Effector memory CD8-positive, alpha-beta T cell (primary cell): ENCODE data around the gene ADI1.
A peak's percentile ranks its signal among the peaks of the same experiment; 100 is the strongest.

Experiments used
- ATAC-seq: fragments of 150-1000 bp; cut with Tn5 transposase; replicated peaks from 2 replicates; pipeline ENCODE4 v1.10.0; 2021; ENCODE audit warnings: mild to moderate bottlenecking, moderate library complexity
- DNase-seq, 3 experiments: peaks; one replicate each; pipeline ENCODE4 v3.0.0; 2021
- H3K27ac Mint-ChIP-seq, 2 donors: one replicate each; pipeline ENCODE4 v1.8.0; 2022; ENCODE audit warnings: mild to moderate bottlenecking in 2 of 2, mixed read lengths in 2 of 2, moderate library complexity in 2 of 2
- H3K27me3 Mint-ChIP-seq, 2 donors: one replicate each; pipeline ENCODE4 v1.8.0; 2022; ENCODE audit warnings: mixed read lengths in 2 of 2
- H3K36me3 Mint-ChIP-seq: one replicate; pipeline ENCODE4 v1.8.0; 2022; ENCODE audit warnings: mild to moderate bottlenecking, moderate library complexity, mixed read lengths; ENCODE audit not compliant: insufficient read depth
- H3K4me1 Mint-ChIP-seq, 2 donors: one replicate each; pipeline ENCODE4 v1.8.0; 2022; ENCODE audit warnings: low read depth in 2 of 2, mixed read lengths in 2 of 2
- H3K4me3 Mint-ChIP-seq, 2 donors: one replicate each; pipeline ENCODE4 v1.8.0; 2022; ENCODE audit warnings: mild to moderate bottlenecking in 2 of 2, mixed read lengths in 2 of 2, moderate library complexity in 2 of 2
- H3K9me3 Mint-ChIP-seq, 2 donors: one replicate each; pipeline ENCODE4 v1.8.0; 2022; ENCODE audit warnings: mixed read lengths in 2 of 2
- total RNA-seq, 9 experiments: gene quantifications; one replicate each; lab custom pipeline; 2026; lab: John Stamatoyannopoulos, UW

ADI1 gene, protein sequence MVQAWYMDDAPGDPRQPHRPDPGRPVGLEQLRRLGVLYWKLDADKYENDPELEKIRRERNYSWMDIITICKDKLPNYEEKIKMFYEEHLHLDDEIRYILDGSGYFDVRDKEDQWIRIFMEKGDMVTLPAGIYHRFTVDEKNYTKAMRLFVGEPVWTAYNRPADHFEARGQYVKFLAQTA
- total RNA-seq: 15.0 to 37.6 (median 27.1) reads per million in 9 experiments

DNA sequence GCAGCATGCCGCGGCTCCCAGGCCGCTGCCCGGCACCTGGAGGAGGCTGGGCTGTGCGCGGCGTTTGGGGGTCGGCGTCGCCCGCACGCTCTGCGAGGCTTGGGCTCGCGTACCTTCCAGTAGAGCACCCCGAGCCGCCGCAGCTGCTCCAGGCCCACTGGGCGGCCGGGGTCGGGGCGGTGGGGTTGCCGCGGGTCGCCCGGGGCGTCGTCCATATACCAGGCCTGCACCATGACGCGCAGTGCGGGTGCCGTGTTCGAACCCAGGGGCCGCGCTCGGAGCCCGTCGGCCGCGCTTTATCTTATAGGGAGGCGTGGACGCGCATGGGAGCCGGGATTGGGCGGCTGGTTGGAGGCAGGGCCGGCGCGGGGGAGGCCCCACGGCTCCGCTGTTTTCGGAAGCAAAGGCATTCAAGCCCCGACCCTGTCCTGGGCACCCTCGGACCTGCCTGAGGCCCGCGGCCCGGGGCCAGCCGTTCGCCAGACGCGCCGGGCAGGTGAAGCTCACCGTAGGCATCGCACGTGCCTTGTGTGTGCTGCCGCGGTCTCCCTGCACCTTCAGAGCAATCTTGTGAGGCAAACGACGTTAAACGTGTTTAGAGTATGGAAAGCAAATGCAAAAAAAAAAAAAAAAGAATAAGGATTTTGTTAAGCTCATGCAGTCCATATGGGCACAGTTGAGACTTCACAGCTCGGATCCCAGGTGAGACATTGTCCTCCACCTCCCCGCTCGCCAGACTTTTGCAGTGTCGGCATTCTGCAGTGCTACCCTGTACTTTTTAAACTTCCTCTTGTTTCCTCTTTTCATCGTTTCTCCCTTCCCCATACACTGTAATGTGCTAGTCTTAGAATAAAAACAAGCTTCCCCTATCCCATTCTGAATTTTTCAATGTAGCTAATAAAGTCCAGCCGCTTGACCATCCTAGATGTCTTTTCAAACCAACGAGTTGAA lies at the start of gene ADI1:
ADI1 (minus strand) TSS at position 277 of the 951 bp plus-strand sequence; CDS start at position 233, 44 bp downstream.
- H3K4me3 Mint-ChIP-seq: peak within 1 kb of the TSS; percentile 89 to 90
- H3K4me1 Mint-ChIP-seq: peaks cover 19 to 22% of the 10 kb centered on the region in 2 donors
- no peaks in the 10 kb centered on the region for H3K9me3 Mint-ChIP-seq
- H3K27ac Mint-ChIP-seq: peak within 1 kb of the TSS; percentile 95 to 96
- ATAC-seq: peak; percentile 58
- DNase-seq: peak; percentile 65
- H3K36me3 Mint-ChIP-seq: peaks cover 28% of the 10 kb centered on the region
- no peaks in the 10 kb centered on the region for H3K27me3 Mint-ChIP-seq

DNA sequence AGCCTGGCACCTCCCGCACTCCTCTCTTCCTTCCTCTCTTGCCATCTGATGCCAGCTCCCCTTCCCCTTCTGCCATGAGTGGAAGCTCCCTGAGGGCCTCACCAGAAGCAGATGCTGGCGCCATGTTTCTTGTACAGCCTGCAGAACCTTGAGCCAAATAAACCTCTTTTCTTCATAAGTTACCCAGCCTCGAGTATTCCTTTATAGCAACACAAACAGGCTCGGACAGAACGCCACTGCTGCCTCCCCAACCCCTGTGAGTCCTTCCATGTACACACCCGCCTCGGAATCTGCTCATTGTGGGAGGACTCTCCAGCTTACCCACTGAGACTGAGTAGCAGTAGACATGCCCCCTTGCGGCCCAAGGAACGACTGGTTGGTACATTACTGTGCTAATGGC lies 47.5 kb upstream of the ADI1 start:
- no peak overlapping the region for H3K4me3 Mint-ChIP-seq
- no peaks in the 10 kb centered on the region for H3K36me3 Mint-ChIP-seq
- no peaks in the 10 kb centered on the region for H3K4me1 Mint-ChIP-seq
- H3K9me3 Mint-ChIP-seq: no peaks in the 10 kb centered on the region
- H3K27me3 Mint-ChIP-seq: no peaks in the 10 kb centered on the region
- DNase-seq (no peak), ATAC-seq (no peak)
- no peak overlapping the region for H3K27ac Mint-ChIP-seq

DNA sequence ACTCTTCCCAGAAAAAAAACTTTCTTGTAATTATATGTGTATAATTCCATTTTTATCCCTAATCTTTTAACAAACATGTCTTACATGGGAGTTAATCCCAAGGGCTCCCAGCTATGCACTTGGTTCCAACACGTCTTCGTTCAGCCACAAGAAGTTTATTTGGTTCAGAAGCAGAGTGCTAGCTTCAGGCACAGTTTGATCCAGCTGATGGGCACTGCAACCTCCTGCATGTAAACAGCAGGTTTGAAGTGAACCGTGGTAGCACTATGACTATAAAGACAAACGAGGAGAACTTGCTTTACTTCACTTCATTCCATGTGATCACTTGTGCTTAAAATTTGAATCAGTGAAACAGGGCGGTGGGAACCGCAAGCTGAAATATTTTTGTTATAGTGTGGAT lies 45.8 kb upstream of the ADI1 start:
- no peaks in the 10 kb centered on the region for H3K9me3 Mint-ChIP-seq
- no peak overlapping the region for H3K27ac Mint-ChIP-seq
- H3K27me3 Mint-ChIP-seq: no peaks in the 10 kb centered on the region
- H3K4me1 Mint-ChIP-seq: no peaks in the 10 kb centered on the region
- no peak for DNase-seq
- H3K4me3 Mint-ChIP-seq: no peak overlapping the region
- ATAC-seq: no peak
- H3K36me3 Mint-ChIP-seq: no peaks in the 10 kb centered on the region

DNA sequence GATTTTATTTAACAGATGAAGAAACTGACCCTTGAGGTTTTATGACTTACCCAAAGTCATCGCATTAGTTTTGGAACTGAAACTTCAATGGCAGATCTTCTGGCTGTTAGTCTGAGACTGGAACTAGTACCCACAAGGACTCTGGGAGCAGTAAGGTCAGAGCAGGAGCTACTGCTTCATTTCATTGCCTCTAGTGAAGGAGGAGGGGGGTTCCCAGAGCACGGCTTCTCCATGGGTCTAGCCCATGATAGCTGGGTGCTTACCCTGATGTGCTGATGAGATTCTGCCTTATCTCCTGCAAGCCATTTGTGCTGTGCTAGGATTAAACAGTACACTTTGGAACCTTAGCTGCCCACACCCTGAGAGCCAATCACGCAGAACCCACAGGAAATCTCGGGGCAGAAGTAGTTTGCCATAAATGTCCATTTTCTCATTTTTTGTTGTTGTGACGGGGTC lies 44.2 kb upstream of the ADI1 start:
- Mint-ChIP-seq H3K4me1 (peaks cover 0 to 5% of the 10 kb centered on the region in 2 donors), H3K27me3 (no peaks in the 10 kb centered on the region), H3K9me3 (no peaks in the 10 kb centered on the region), H3K27ac (no peak overlapping the region), H3K36me3 (peaks cover 9% of the 10 kb centered on the region), H3K4me3 (no peak overlapping the region)
- DNase-seq (no peak), ATAC-seq (no peak)

DNA sequence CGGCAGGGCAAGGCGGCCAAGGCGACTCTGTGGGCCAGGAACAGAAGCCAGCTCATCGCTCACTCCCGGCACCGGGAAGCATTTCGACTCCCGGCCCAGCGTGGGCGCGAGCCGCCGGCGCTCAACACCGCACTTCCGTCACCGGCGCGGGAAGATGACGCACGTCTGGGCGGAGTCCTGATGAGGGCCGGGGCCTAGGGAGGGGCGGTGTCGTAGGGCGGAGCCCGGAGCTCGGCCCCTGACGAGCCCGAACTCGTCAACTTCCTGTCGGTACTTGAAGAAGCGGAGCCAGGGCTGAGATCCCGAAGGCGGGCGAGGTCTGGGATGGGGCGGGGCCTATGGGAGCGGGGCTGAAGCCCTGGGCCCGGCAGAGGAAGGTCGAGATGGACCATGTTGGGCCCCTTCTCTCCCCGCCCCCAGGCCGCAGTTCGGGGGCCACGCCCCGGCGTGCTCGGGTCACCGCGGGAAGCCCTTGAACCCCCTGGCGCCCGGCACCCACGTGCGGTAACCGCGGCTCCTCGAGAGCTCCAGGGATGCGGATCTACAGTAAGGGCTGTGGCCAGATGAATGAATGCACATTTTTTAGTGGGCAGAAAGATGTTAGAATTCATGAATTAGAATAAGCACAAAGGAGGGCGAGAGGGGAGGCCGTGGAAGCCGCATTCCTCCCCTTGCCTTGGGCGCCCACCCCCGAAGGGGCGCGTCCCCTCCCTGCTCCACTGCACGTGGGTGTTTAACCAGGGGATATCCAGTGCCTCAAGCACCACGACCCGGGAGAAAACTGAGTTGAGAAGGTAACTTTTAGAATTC lies 39.1 kb upstream of the ADI1 start, which contains the start of gene RNASEH1:
RNASEH1 (minus strand) TSS at position 129 of the 810 bp plus-strand sequence; CDS start at position 56, 73 bp downstream.
- peak within 1 kb of the TSS; percentile 96 to 98 for H3K27ac Mint-ChIP-seq
- peak; percentile 93 for ATAC-seq
- no peaks in the 10 kb centered on the region for H3K27me3 Mint-ChIP-seq
- peaks cover 3 to 15% of the 10 kb centered on the region in 2 donors for H3K4me1 Mint-ChIP-seq
- H3K9me3 Mint-ChIP-seq: no peaks in the 10 kb centered on the region
- DNase-seq: peak; percentile 99 to 100 (median 99)
- H3K36me3 Mint-ChIP-seq: peaks cover 40% of the 10 kb centered on the region
- H3K4me3 Mint-ChIP-seq: peak within 1 kb of the TSS; percentile 87 to 92

DNA sequence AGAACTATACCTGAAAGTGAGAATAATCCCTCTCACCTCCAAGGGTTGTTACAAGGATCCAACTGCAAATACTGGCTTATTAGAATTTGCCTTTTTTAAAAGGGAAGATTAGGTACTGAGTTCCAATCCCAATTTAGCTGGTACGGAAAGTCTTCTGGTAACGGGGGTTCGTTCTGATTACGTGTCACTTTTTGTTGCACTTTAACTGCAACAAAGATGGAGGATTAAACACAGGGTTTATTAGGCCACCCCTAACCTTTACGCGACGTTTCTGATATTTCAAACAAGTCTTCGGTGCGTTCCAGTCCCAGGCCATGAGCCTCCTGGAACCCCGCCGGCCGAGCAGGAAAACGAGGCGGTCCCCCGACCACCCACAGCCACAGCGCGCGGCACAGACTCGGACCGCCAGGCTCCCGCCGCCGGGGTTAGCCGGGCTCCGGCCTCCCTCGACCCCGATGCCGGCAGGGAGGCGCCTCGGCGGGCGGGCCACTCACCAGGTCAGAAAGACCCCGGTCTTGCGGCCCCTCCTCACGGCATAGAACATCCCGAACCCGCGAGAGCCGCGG lies 38.4 kb upstream of the ADI1 start:
- Mint-ChIP-seq H3K4me1 (peaks cover 3 to 15% of the 10 kb centered on the region in 2 donors), H3K4me3 (peak overlapping the region; percentile 87 to 92), H3K9me3 (no peaks in the 10 kb centered on the region), H3K27me3 (no peaks in the 10 kb centered on the region), H3K27ac (peak overlapping the region; percentile 96 to 98), H3K36me3 (peaks cover 44% of the 10 kb centered on the region)
- ATAC-seq: peak; percentile 22
- DNase-seq: no peak

DNA sequence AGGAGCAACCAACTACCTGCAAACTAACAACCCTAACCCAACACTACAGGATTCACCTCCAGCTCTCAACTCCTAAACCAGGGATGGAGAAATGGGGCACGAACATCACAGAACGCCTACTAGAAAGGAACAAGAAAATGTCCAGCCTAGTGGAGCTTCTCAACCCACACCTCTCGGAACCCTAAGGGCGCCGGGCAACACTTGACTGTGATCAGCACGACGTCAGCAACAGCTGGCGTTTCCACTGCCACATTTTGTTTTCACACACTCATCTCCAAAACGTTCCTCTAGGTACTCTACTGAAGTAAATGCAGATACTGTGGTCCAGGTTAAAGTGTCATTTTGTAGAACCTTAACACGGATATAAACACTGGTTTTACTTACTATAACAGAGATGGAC lies 34.6 kb upstream of the ADI1 start:
- DNase-seq: no peak
- Mint-ChIP-seq H3K4me1 (peaks cover 5 to 17% of the 10 kb centered on the region in 2 donors), H3K27ac (no peak overlapping the region), H3K9me3 (no peaks in the 10 kb centered on the region), H3K36me3 (peaks cover 73% of the 10 kb centered on the region), H3K4me3 (no peak overlapping the region), H3K27me3 (no peaks in the 10 kb centered on the region)
- ATAC-seq: no peak

DNA sequence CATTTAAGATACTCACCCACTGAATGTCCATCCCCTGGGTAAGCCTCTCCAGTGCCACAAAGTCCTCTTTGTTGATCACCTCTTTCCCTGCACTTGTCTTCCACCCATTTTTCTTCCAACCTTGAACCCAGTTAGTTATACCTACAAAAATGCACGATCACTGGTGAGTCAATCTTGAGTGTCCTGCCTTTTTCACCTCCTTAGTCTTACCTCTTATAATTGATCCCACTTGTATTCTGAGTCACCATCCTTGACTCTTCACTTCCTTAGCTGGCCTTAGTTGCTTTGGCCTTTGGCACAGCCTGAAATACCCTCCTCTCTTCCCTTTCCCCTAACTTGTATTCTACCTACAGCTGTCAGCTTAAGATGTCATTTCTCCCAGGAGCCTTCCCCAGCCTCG lies 28.6 kb upstream of the ADI1 start:
- H3K27me3 Mint-ChIP-seq: no peaks in the 10 kb centered on the region
- H3K9me3 Mint-ChIP-seq: no peaks in the 10 kb centered on the region
- H3K27ac Mint-ChIP-seq: peak overlapping the region in 1 of 2 donors; percentile 11
- DNase-seq (no peak), ATAC-seq (no peak)
- peaks cover 6 to 11% of the 10 kb centered on the region in 2 donors for H3K4me1 Mint-ChIP-seq
- H3K4me3 Mint-ChIP-seq: no peak overlapping the region
- peaks cover 92% of the 10 kb centered on the region for H3K36me3 Mint-ChIP-seq

DNA sequence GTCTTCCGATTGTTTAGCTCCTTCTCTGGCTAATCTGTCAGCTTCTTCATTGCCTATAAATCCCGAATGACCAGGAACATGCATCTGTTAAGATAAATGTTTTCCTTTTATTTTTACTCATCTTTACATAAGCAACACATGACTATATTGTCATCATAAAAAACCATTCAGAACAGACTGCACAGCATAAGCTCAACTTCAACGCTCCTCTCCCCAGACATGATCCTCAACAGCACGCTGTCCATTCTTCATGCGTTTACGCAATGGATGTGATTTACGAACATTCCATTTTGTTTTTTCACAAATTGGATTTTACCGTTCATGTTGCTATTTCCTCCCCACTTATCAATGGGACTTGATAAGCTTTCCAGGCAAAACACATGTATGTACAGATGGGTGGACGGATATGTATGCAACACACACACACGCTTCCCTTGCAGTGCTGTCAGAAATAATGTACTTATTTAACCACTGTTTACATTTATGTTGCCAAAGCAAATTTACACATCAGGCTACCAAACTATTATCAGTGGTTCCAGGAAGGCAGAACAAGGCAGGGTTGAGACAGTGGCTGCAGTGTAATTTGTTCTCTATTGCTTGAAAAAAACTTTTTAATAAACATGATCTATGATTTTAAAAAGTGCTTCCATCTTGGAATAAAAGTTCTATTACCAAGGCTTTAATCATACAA lies 26.6 kb upstream of the ADI1 start:
- DNase-seq (no peak), ATAC-seq (no peak)
- Mint-ChIP-seq H3K9me3 (no peaks in the 10 kb centered on the region), H3K4me3 (no peak overlapping the region), H3K36me3 (peaks cover 92% of the 10 kb centered on the region), H3K4me1 (peaks cover 5 to 16% of the 10 kb centered on the region in 2 donors), H3K27ac (no peak overlapping the region), H3K27me3 (no peaks in the 10 kb centered on the region)

DNA sequence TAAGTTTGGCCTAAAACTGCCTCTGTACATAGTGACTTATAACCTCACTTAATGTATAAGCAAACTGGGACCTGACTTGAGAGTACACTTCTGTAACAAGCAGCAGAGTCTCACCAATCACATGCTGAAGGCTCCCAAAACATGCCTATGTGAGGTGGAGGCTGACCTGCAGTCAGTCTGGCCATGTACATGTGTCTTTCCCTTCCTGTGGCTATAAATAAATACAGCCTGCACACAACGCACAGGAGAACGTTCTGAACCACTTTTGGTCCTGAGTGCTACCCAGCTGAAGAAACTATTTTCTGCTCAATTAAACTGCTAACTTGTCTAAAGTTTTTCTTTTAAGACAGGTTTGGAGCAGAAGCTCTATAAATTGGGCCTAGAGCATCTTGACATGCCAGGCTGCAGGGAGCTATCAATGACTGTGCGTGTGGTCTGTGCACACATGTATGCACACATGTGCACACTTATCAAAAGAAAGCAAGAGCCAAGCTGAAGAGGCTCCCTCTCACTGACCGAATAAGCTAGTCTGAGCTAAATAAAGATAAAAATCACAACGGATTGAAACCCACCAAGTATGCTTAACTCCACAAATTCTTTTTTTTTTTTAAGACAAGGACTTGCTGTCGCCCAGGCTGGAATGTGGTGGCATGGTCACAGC lies 23.8 kb upstream of the ADI1 start:
- no peak overlapping the region for H3K27ac Mint-ChIP-seq
- ATAC-seq: no peak

DNA sequence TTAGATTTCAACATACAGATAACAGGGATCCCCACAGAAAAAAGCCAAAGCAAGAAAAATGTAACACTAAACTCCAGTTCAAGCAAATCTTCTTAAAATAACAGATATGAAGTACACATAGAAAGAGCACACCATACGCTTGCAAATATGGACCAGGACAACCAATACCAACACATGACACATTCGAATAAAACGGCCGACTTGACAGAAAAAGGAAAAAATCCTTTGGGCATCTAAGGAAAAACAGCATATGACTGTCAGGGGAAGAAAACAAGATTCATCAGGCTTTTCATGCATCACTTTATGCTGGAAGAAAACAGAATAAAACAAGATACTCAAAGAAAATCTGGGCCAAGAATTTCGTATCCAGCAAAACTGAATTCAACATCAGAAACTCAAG lies 22.8 kb upstream of the ADI1 start:
- H3K4me1 Mint-ChIP-seq: peaks cover 3 to 14% of the 10 kb centered on the region in 2 donors
- no peak overlapping the region for H3K4me3 Mint-ChIP-seq
- peaks cover 68% of the 10 kb centered on the region for H3K36me3 Mint-ChIP-seq
- ATAC-seq: no peak
- no peak overlapping the region for H3K27ac Mint-ChIP-seq
- H3K9me3 Mint-ChIP-seq: no peaks in the 10 kb centered on the region
- DNase-seq: no peak
- no peaks in the 10 kb centered on the region for H3K27me3 Mint-ChIP-seq

More for the DNA sequence above, 23.8 kb upstream of the ADI1 start:
- Mint-ChIP-seq H3K4me1 (peaks cover 3 to 14% of the 10 kb centered on the region in 2 donors), H3K9me3 (no peaks in the 10 kb centered on the region), H3K27me3 (no peaks in the 10 kb centered on the region), H3K4me3 (no peak overlapping the region), H3K36me3 (peaks cover 76% of the 10 kb centered on the region)
- no peak for DNase-seq

DNA sequence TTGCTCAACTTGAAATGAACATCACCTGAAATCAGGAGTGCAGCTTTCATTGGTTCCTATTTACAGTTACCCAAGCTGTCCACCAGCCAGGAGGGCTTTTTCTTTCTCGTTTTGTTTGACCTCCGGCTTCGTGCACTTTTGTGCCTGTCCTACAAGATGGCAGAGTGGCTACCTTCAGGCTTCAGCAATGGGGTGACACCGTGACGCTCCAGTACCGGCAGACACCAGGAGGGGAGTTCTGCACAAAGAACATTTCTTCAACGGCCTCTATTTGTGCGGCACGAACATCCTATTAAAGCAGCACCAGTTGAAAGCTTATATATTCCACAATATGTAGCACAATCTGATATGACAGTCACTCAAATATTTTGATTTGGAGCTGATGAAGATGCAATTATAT lies 20.5 kb upstream of the ADI1 start:
- Mint-ChIP-seq H3K36me3 (peaks cover 49% of the 10 kb centered on the region), H3K27me3 (no peaks in the 10 kb centered on the region), H3K9me3 (no peaks in the 10 kb centered on the region), H3K4me1 (peaks cover 3 to 14% of the 10 kb centered on the region in 2 donors), H3K4me3 (no peak overlapping the region), H3K27ac (no peak overlapping the region)
- ATAC-seq (no peak), DNase-seq (no peak)
